Endothelial cell (in vitro differentiated cells): ENCODE data around the gene LAMC1. TPM values are rescaled to one million over a fixed set of nuclear protein-coding genes. Genes with fewer than 3 reads are reported as not detected.

Source experiments
- DNase-seq: peaks from one replicate; pipeline ENCODE4 v3.0.0; 2021; ENCODE audit warnings: low spot score
- H3K27ac Mint-ChIP-seq: one replicate; pipeline ENCODE4 v1.8.0; 2021; ENCODE audit warnings: mixed read lengths, inconsistent platforms; ENCODE audit not compliant: unreplicated experiment
- H3K27me3 Mint-ChIP-seq: one replicate; pipeline ENCODE4 v1.8.0; 2021; ENCODE audit warnings: mild to moderate bottlenecking, moderate library complexity, mixed read lengths, inconsistent platforms; ENCODE audit not compliant: unreplicated experiment
- H3K36me3 Mint-ChIP-seq: one replicate; pipeline ENCODE4 v1.8.0; 2021; ENCODE audit warnings: mild to moderate bottlenecking, low read depth, mixed read lengths, inconsistent platforms; ENCODE audit not compliant: unreplicated experiment
- H3K4me1 Mint-ChIP-seq: one replicate; pipeline ENCODE4 v1.8.0; 2021; ENCODE audit warnings: mild to moderate bottlenecking, mixed read lengths, inconsistent platforms; ENCODE audit not compliant: unreplicated experiment
- H3K4me3 Mint-ChIP-seq: one replicate; pipeline ENCODE4 v1.8.0; 2021; ENCODE audit warnings: mild to moderate bottlenecking, mixed read lengths, inconsistent platforms; ENCODE audit not compliant: unreplicated experiment
- H3K9me3 Mint-ChIP-seq: one replicate; pipeline ENCODE4 v1.8.0; 2021; ENCODE audit warnings: mixed read lengths, inconsistent platforms; ENCODE audit not compliant: unreplicated experiment
- total RNA-seq: library from RNA; stranded (reverse); fragmentation: NEBNext Ultra II Directional; extraction: Animal tissue kit (Norgen Biotek cat#: 25700); gene quantifications from one replicate; pipeline ENCODE4 v1.2.1, GENCODE V29; 2021; ENCODE audit not compliant: unreplicated experiment
- TF ChIP-seq, protein P1 (sequence below): fragments of 200-600 bp; sonication (generic); IDR thresholded peaks from one replicate; pipeline ENCODE4 v1.5.0; 2021; ENCODE audit warnings: antibody characterized with exemption; ENCODE audit not compliant: unreplicated experiment

LAMC1 gene
- total RNA-seq, 1 donor from 2014 or later: 265 TPM

DNA sequence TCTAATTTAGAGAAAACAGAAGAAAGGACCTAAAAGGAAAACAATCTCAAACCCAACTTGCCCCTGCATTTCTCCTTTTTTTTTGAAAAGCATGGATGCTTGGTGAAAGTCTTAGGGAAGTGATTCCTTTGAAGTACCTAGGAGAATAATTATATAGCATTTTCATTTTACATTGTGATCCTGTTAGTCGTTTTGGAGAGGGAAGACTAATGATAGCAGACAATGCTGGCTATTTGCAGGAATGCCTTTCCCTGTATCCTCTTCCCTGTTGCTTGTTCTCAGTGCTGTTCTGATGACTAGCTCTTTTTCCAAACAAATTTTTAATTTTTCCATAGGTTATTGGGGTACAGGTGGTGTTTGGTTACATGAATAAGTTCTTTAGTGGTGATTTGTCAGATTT lies 53.9 kb downstream of the LAMC1 start:
- Mint-ChIP-seq H3K4me1 (peaks cover 17% of the 10 kb centered on the region), H3K27ac (no peak overlapping the region), H3K36me3 (peaks cover 4% of the 10 kb centered on the region), H3K27me3 (no peaks in the 10 kb centered on the region), H3K4me3 (no peak overlapping the region), H3K9me3 (no peaks in the 10 kb centered on the region)
- DNase-seq: no peak
- TF ChIP-seq, protein P1, sequence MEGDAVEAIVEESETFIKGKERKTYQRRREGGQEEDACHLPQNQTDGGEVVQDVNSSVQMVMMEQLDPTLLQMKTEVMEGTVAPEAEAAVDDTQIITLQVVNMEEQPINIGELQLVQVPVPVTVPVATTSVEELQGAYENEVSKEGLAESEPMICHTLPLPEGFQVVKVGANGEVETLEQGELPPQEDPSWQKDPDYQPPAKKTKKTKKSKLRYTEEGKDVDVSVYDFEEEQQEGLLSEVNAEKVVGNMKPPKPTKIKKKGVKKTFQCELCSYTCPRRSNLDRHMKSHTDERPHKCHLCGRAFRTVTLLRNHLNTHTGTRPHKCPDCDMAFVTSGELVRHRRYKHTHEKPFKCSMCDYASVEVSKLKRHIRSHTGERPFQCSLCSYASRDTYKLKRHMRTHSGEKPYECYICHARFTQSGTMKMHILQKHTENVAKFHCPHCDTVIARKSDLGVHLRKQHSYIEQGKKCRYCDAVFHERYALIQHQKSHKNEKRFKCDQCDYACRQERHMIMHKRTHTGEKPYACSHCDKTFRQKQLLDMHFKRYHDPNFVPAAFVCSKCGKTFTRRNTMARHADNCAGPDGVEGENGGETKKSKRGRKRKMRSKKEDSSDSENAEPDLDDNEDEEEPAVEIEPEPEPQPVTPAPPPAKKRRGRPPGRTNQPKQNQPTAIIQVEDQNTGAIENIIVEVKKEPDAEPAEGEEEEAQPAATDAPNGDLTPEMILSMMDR: no peak

DNA sequence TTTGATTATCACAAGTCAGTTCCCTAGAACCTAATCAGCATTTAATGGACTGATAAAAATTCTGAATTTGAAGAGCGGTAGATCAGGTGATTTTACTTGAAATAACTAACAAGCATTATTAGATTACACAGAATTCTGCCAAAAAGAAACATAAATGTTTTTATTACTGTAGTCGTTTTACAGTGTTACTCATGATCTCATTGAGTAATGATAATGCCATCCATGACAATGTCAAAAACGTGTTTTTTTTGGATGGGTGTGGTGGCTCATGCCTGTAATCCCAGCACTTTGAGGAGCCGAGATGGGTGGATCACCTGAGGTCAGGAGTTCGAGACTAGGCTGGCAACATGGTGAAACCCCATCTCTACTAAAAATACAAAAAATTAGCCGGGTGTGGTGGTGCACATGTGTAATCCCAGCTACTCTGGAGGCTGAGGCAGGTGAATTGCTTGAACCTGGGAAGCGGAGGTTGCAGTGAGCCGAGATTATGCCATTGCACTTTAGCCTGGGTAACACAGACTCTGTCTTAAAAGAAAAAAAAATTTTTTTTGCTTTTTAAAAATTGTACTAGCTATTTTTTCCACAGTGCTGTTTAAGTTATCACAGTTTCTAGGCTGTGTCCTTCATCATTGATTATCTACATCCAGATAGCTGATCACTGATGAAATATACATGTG lies 56.6 kb downstream of the LAMC1 start:
- Mint-ChIP-seq H3K27ac (no peak overlapping the region), H3K27me3 (no peaks in the 10 kb centered on the region), H3K4me1 (peaks cover 13% of the 10 kb centered on the region), H3K4me3 (no peak overlapping the region), H3K36me3 (no peaks in the 10 kb centered on the region), H3K9me3 (no peaks in the 10 kb centered on the region)
- DNase-seq: no peak
- TF ChIP-seq, protein P1: no peak

DNA sequence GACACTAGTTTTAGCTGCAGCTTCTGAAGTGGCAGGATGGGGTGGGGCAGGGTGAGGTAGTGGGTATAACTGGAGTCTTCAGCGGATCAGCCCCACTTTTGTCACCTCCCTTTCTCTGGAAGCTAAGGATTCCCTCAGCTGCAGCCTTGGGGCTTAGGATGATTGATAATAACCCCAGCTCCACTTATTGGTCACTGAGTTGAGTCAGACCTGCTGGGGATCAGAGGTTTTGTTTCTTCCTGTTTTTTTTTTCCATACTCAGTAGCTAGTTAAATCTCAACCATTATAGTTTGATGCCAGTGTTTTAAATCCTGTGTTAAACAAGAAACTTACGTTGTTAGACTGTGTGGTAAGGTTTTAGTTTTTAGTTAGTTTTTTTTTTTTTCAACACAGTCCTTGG lies 57.2 kb downstream of the LAMC1 start:
- H3K9me3 Mint-ChIP-seq: no peaks in the 10 kb centered on the region
- TF ChIP-seq, protein P1: no peak
- no peak for DNase-seq
- no peak overlapping the region for H3K27ac Mint-ChIP-seq
- H3K27me3 Mint-ChIP-seq: no peaks in the 10 kb centered on the region
- H3K4me1 Mint-ChIP-seq: peaks cover 13% of the 10 kb centered on the region
- H3K4me3 Mint-ChIP-seq: no peak overlapping the region
- H3K36me3 Mint-ChIP-seq: no peaks in the 10 kb centered on the region

DNA sequence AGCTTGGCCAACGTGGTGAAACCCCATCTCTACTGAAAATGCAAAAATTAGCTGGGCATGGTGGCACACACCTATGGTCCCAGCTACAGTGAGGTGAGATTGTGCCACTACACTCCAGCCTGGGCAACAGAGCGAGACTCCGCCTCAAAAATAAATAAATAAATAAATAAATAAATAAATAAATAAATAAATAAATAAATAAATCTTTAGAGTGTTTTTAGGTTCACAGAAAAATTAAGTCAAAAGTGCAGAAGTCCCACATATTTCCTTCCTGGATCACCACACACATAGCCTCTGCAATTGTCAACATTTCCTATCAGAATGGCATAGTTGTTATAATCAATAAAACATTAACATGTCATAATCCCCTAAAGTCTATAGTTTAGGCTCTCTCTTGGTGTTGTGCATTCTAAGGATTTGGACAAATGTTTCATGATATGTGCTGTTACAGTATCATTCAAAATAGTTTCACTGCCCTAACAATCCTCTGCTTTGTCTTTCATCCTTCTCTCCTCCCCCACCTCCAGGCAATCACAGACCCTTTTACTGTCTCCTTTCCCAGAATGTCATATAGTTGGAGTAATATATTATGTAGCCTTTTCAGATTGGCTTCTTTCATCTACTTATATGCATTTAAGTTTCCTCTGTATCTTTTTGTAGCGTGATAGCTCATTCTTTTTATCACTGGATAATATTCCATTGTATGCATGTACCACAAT lies 58.3 kb downstream of the LAMC1 start:
- Mint-ChIP-seq H3K27me3 (peaks cover 1% of the 10 kb centered on the region), H3K9me3 (no peaks in the 10 kb centered on the region), H3K36me3 (no peaks in the 10 kb centered on the region), H3K4me1 (peaks cover 11% of the 10 kb centered on the region), H3K27ac (no peak overlapping the region), H3K4me3 (no peak overlapping the region)
- TF ChIP-seq, protein P1: no peak
- DNase-seq: no peak

DNA sequence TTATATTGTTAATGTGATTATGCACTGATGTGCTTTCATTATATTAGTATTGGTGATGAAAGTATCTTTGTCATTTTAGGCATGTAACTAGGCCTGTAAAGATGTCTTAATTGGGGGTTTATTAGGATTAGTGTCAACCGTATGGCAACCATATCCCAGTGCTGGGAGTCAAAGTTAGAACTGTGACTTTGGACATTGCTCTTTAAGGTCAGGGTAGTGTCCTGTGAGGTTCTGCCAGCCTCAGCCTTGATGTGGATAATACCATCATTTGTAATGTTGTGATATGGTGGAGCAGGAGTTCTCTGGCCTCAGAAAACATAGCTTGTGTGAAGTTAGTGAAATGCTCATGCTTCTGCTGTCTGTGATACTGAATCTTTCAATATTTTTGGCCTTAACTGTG lies 59.4 kb downstream of the LAMC1 start:
- Mint-ChIP-seq H3K27me3 (peaks cover 1% of the 10 kb centered on the region), H3K4me1 (peaks cover 6% of the 10 kb centered on the region), H3K4me3 (no peak overlapping the region), H3K36me3 (no peaks in the 10 kb centered on the region), H3K9me3 (no peaks in the 10 kb centered on the region), H3K27ac (no peak overlapping the region)
- TF ChIP-seq, protein P1: no peak
- DNase-seq: no peak
